ENCODE results near the gene SLAMF7.

SLAMF7 gene

GRCh38 chr1:160797271-160797709 is 58.2 kb downstream of the SLAMF7 start:
- H3K27ac ChIP-seq = no peak overlapping the region
- TF ChIP-seq CTCF (conservative IDR thresholded peaks at IDR 0.05; ENCODE audit: low read depth) = no peak

DNA sequence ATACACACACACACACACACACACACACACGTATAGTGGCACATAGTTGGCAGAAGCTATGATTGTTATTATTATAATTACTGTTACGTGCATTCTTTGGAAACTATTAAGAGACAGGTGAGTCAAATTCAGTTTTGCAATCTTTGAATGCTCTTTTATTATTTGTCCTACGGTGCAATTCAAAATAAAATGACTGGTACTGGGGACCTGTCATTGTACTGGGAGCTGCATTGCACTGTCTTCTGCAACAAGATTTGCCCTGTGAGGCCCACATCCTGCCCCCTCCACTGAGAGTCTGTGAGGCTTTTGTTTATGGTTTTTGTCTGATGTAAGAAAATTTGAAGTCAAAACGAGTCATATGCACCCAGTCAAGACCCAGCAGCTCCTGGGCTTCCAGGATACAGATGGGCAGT is 58.8 kb downstream of the SLAMF7 start:
- ChIA-PET POLR2A (ENCODE audit: low non-redundant PET) (no interaction called here), CTCF (interaction anchor here (1.3 kb wide), 1 partner anchor 18 kb away, joined by 3 read pairs; no protein-coding TSS in a partner anchor)
- no peak overlapping the region for H3K27ac ChIP-seq
- DNase-seq (ENCODE audit: low spot score) = no peak
- no peak for TF ChIP-seq CTCF (conservative IDR thresholded peaks at IDR 0.05; ENCODE audit: low read depth)

More at GRCh38 chr1:160797271-160797709, 58.2 kb downstream of the SLAMF7 start:
- DNase-seq (ENCODE audit: low spot score) = no peak
- ChIA-PET POLR2A (ENCODE audit: low non-redundant PET) (no interaction called here), CTCF (interaction anchor here (1.3 kb wide), 1 partner anchor 18 kb away, joined by 3 read pairs; no protein-coding TSS in a partner anchor)

DNA sequence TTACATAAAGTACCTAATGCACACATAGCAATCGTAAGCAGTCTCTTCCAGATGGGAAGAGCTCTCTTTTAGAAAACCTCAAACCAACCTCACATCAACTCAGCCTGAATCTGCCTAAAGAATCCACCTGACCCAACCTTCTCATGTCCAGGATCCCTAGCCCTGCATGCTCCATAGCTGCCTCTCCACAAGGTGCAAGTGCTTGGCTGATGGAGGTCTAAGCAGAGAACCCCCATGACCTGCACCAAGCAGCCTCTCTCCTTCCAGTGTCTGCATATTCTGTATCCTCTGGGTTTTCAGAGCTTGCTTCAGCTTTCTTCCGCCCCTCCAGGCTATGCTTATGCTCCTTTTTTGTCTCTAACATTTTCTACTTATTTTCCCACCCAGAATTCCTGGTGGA is 59.4 kb downstream of the SLAMF7 start:
- no peak for DNase-seq (ENCODE audit: low spot score)
- no peak overlapping the region for H3K27ac ChIP-seq
- ChIA-PET CTCF (interaction anchor here (1.3 kb wide), 1 partner anchor 19 kb away, joined by 3 read pairs; no protein-coding TSS in a partner anchor), POLR2A (ENCODE audit: low non-redundant PET) (no interaction called here)
- TF ChIP-seq CTCF (conservative IDR thresholded peaks at IDR 0.05; ENCODE audit: low read depth) = no peak

DNA sequence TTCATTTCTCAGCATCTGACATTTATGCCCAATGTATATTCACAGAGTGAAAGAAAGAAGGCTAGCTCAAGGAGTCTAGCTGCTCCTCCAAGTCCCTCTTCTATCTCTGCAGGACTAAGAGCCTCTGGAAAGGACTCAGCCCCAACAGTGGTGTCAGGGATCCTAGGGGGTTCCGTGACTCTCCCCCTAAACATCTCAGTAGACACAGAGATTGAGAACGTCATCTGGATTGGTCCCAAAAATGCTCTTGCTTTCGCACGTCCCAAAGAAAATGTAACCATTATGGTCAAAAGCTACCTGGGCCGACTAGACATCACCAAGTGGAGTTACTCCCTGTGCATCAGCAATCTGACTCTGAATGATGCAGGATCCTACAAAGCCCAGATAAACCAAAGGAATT is 60.6 kb downstream of the SLAMF7 start:
- ChIA-PET CTCF (interaction anchor here (0.7 kb wide), 1 partner anchor 56 kb away, joined by 3 read pairs; no protein-coding TSS in a partner anchor), POLR2A (ENCODE audit: low non-redundant PET) (no interaction called here)
- no peak overlapping the region for H3K27ac ChIP-seq
- no peak for TF ChIP-seq CTCF (conservative IDR thresholded peaks at IDR 0.05; ENCODE audit: low read depth)
- no peak for DNase-seq (ENCODE audit: low spot score)

DNA sequence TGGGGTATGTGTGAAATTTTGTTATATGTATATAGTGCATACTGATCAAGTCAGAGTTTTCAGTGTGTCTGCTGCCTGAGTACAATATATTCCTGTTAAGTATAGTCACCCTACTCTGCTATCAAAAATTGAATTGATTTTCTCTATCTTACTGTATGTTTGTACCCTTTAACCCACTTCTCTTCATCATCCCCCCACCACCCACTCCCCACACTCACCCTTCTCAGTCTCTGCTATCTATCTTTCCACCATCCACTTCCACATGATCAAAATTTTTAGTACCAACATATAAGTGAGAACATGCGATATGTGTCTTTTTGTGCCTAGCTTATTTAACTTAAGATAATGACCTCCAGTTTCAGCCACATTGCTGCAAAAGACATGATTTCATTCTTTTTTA is 61.1 kb downstream of the SLAMF7 start:
- no peak for TF ChIP-seq CTCF (conservative IDR thresholded peaks at IDR 0.05; ENCODE audit: low read depth)
- ChIA-PET CTCF (interaction anchor here (0.6 to 0.7 kb wide), 2 partner anchors 56 to 548 kb away, joined by 3 read pairs; no protein-coding TSS in a partner anchor), POLR2A (ENCODE audit: low non-redundant PET) (no interaction called here)
- DNase-seq (ENCODE audit: low spot score) = no peak
- H3K27ac ChIP-seq = no peak overlapping the region

DNA sequence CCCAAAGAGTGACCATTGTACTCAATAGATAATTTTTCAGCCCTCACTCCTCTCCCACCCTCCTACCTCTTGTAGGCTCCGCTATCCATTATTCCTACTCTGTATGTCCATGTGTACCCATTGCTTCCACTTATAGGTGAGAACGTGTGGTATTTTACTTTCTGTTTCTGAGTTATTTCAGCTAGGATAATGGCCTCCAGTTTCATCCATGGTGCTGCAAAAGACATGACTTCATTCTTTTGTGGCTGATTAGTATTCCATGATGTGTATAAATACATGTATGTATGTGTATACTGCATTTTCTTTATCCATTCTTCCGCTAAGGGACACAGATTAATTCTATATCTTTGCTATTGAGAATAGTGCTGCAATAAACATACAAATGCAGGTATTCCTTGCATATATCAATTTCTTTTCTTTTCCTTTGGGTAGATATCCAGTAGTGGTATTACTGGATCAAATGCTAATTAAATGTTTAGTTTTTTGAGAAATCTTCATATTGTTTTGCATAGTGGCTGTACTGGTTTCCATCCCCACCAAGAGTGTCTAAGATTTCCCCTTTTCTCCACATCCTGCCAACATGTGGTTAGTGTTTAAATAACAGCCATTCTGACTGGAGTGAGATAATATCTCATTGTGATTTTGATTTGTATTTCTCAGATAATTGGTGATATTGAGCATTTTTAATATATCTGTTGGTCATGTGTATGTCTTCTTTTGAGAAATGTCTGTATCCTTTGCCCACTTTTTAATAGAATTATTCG is 61.8 kb downstream of the SLAMF7 start:
- POLR2A ChIA-PET (ENCODE audit: low non-redundant PET) = no interaction called here
- no peak overlapping the region for H3K27ac ChIP-seq
- no peak for TF ChIP-seq CTCF (conservative IDR thresholded peaks at IDR 0.05; ENCODE audit: low read depth)
- DNase-seq (ENCODE audit: low spot score) = no peak
- CTCF ChIA-PET = interaction anchor here (0.6 kb wide), 1 partner anchor 547 kb away, joined by 3 read pairs; no protein-coding TSS in a partner anchor

Data from RWPE1 (cell line).